Gastroesophageal sphincter (tissue), 4 donors: ENCODE results near the gene SPEM3. TPM values are rescaled to one million over a fixed set of nuclear protein-coding genes. Genes with fewer than 3 reads are reported as not detected.

Experiments
- ATAC-seq: fragments of 150-250 bp; one replicate; pipeline ENCODE4 v1.9.1; 2016; ENCODE audit warnings: mild to moderate bottlenecking, moderate library complexity
- H3K27ac ChIP-seq, 4 donors: fragments of 200-600 bp; sonication (generic) in 3 of 4; 1 replicate in 3 of 4; 2 replicates in 1 of 4; pipeline ENCODE4 v1.5.1; 2016 to 2019
- H3K27me3 ChIP-seq: fragments of 200-600 bp; sonication (generic); one replicate; pipeline ENCODE4 v1.5.1; 2019
- H3K36me3 ChIP-seq, 2 donors: fragments of 200-600 bp; sonication (generic); one replicate each; pipeline ENCODE4 v1.5.1; 2019; ENCODE audit warnings: control low read depth in 1 of 2
- H3K4me1 ChIP-seq, 3 donors: fragments of 200-600 bp; sonication (generic); 1 replicate in 2 of 3; 2 replicates in 1 of 3; pipeline ENCODE4 v1.5.1; 2016 to 2019; ENCODE audit warnings: control low read depth in 2 of 3
- H3K4me3 ChIP-seq, 2 donors: fragments of 200-600 bp; sonication (generic); one replicate each; pipeline ENCODE4 v1.5.1; 2019; ENCODE audit warnings: mild to moderate bottlenecking in 1 of 2, moderate library complexity in 1 of 2
- H3K9me3 ChIP-seq, 3 donors: fragments of 200-600 bp; sonication (generic); one replicate each; pipeline ENCODE4 v1.5.1; 2017 to 2019; ENCODE audit warnings: control low read depth in 2 of 3
- EP300 ChIP-seq: sonication (generic); formaldehyde crosslinking; IDR thresholded peaks from one replicate; pipeline ENCODE4 v1.6.1; 2017; ENCODE audit warnings: antibody characterized with exemption, mild to moderate bottlenecking
- POLR2A ChIP-seq, 2 donors: fragments of 450-650 bp; IDR thresholded peaks; one replicate each; pipeline ENCODE4 v1.6.1; 2017; ENCODE audit warnings: antibody characterized with exemption in 2 of 2, mild to moderate bottlenecking in 2 of 2, moderate library complexity in 1 of 2
- POLR2AphosphoS5 ChIP-seq: sonication (generic); formaldehyde crosslinking; IDR thresholded peaks from one replicate; pipeline ENCODE4 v1.6.1; 2017; ENCODE audit warnings: antibody characterized with exemption
- WGBS, 2 donors: methylation state at CpG; one replicate each; pipeline ENCODE4 v1.1.5; 2018; ENCODE audit warnings: low coverage in 1 of 2; 5-methylcytosine and 5-hydroxymethylcytosine counted together
- total RNA-seq, 4 donors: library from RNA; depleted of rRNA; stranded (reverse); fragments of >200 nt; gene quantifications; one replicate each; pipeline ENCODE4 v1.1.0, GENCODE V29; 2016
- TF ChIP-seq, protein P1 (sequence below), 4 experiments: fragments of 200-600 bp in 2 of 4; fragments of 450-650 bp in 2 of 4; sonication (generic) in 1 of 4; IDR thresholded peaks; one replicate each; pipeline ENCODE4 v1.5.1; 2017 to 2019; ENCODE audit warnings: antibody characterized with exemption in 4 of 4, mild to moderate bottlenecking in 2 of 4, moderate library complexity in 2 of 4

Gene SPEM3
- total RNA-seq, 4 donors from 2014 or later, result 0.08 TPM; not detected in 3

DNA sequence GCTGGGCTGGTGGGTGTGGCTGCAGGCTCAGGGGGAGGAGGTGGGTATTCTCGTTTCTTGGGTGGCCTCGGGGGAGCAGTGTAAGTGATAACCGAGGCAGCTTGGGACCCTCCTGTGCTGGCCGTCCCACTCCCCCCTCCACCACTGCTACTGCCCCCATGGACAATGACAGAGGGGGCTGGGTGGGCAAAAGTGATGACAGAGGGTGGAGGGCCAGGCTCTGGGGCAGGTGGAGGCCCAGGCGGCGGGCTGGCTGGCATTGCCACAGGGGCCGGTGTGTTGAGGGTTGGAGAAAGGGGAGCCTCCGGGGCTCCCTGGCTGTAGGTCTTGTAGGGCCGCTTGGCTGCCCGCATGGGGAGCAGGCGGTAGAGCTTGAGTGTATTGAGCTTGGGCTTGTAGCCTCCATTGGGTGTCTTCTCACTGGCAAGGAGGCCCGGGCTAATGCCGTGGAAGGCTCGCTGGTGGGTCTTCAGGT is 34.8 kb downstream of the SPEM3 start:
- H3K4me3 ChIP-seq, result no peak overlapping the region
- H3K36me3 ChIP-seq, result peaks cover 0 to 55% of the 10 kb centered on the region in 2 donors
- H3K27me3 ChIP-seq, result no peaks in the 10 kb centered on the region
- peak overlapping the region in 1 of 4 donors; percentile 8 for H3K27ac ChIP-seq
- H3K9me3 ChIP-seq, result no peaks in the 10 kb centered on the region
- ATAC-seq, result no peak
- 80 to 95% methylated on average over 4 to 7 of the region's 14 CpGs for WGBS, 2 donors
- H3K4me1 ChIP-seq, result peaks cover 2 to 37% (median 17%) of the 10 kb centered on the region in 3 donors
- TF ChIP-seq POLR2A (IDR thresholded peaks at IDR 0.05) (no peak), EP300 (no peak), POLR2AphosphoS5 (no peak)
- TF ChIP-seq, protein P1, sequence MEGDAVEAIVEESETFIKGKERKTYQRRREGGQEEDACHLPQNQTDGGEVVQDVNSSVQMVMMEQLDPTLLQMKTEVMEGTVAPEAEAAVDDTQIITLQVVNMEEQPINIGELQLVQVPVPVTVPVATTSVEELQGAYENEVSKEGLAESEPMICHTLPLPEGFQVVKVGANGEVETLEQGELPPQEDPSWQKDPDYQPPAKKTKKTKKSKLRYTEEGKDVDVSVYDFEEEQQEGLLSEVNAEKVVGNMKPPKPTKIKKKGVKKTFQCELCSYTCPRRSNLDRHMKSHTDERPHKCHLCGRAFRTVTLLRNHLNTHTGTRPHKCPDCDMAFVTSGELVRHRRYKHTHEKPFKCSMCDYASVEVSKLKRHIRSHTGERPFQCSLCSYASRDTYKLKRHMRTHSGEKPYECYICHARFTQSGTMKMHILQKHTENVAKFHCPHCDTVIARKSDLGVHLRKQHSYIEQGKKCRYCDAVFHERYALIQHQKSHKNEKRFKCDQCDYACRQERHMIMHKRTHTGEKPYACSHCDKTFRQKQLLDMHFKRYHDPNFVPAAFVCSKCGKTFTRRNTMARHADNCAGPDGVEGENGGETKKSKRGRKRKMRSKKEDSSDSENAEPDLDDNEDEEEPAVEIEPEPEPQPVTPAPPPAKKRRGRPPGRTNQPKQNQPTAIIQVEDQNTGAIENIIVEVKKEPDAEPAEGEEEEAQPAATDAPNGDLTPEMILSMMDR (IDR thresholded peaks at IDR 0.05), result no peak

DNA sequence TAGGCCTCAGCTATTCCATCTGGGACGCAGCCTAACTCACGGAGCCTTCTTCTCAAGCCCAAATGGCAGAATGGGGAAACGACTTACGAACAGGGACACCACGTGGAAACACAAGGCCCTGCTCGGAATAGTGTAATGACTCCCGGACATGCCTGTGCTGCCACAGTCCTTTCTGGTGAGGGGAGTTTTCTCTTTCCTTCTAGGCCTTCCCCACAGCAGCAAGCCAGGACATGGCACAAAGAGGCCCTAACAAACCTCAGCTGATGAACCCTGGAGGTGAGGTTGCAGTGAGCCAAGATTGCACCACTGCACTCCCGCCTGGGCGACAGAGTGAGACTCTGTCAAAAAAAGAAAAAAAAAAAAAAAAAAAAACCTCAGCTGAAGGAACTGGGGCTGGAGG is 35.4 kb downstream of the SPEM3 start:
- peaks cover 0 to 55% of the 10 kb centered on the region in 2 donors for H3K36me3 ChIP-seq
- no peaks in the 10 kb centered on the region for H3K9me3 ChIP-seq
- no peak for TF ChIP-seq POLR2AphosphoS5
- TF ChIP-seq POLR2A (IDR thresholded peaks at IDR 0.05), result no peak
- TF ChIP-seq, protein P1 (IDR thresholded peaks at IDR 0.05), result no peak
- TF ChIP-seq EP300, result no peak
- no peak overlapping the region for H3K27ac ChIP-seq
- H3K27me3 ChIP-seq, result no peaks in the 10 kb centered on the region
- no peak overlapping the region for H3K4me3 ChIP-seq
- no peak for ATAC-seq
- peaks cover 2 to 44% (median 17%) of the 10 kb centered on the region in 3 donors for H3K4me1 ChIP-seq
- WGBS, 2 donors, result no CpG with 5 or more reads among the region's 9 CpGs

DNA sequence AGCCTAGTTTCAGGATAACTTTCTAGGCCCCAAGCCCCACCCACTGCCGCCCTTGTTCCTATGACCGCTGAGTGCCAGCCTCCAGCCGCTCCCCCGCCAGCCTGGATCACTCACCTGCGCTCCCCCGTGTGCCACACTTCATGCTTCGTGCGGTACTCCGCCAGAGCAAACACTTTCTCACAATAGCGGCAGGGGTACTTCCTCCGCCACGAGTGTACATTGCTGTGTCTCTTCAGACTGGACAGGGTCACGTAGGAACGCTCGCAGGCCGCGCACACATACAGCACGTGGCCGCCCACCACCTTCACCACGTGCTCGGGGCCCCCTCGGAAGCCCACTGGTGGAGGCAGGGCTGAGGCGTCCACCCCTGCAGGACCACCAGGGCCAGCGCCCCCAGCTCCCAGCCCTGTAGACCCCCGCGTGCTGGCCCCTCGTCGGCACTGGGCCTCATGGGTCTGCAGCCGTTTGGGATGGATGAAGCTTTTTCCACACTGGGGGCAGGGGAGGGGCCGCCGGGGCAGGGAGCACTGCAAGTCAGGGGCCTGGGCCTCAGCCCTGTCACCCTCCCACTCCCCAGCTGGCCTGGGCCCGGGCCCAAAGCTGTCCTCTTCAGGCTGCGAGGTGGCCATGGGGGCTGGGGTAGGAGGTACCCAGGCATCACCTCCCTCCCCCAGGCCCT is 37.1 kb downstream of the SPEM3 start:
- H3K4me3 ChIP-seq, result no peak overlapping the region
- TF ChIP-seq POLR2A (IDR thresholded peaks at IDR 0.05) (no peak), POLR2AphosphoS5 (no peak), EP300 (no peak)
- TF ChIP-seq, protein P1 (IDR thresholded peaks at IDR 0.05), result no peak
- peaks cover 2 to 54% (median 17%) of the 10 kb centered on the region in 3 donors for H3K4me1 ChIP-seq
- WGBS, 2 donors, result 92% methylated on average over 19 of the region's 33 CpGs; no CpG with 5 or more reads in 1 of the 2 donors
- peak overlapping the region in 3 of 4 donors; percentile 70 to 74 (median 71) for H3K27ac ChIP-seq
- no peak for ATAC-seq
- no peaks in the 10 kb centered on the region for H3K27me3 ChIP-seq
- H3K36me3 ChIP-seq, result peaks cover 0 to 55% of the 10 kb centered on the region in 2 donors
- H3K9me3 ChIP-seq, result no peaks in the 10 kb centered on the region

DNA sequence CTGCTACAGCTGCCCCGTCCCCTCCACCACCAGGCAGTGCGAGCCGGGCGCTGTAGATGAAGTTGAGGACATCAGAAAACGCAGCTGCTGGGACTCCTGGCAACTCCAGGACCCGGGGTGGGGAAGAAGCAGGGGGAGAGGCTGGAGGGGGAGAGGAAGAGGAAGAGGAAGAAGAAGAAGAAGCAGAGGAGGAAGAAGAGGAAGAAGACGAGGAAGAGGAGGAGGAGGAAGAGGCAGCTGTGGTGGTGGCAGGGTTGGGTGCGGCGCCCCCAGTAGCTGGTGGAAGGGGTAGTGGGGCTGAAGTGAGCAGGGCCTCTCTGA is 37.6 kb downstream of the SPEM3 start:
- Histone ChIP-seq H3K9me3 (no peaks in the 10 kb centered on the region), H3K27ac (peak overlapping the region; percentile 7 to 74 (median 70)), H3K36me3 (peaks cover 0 to 55% of the 10 kb centered on the region in 2 donors), H3K4me1 (peaks cover 2 to 60% (median 17%) of the 10 kb centered on the region in 3 donors), H3K27me3 (no peaks in the 10 kb centered on the region), H3K4me3 (no peak overlapping the region)
- ATAC-seq, result no peak
- no peak for TF ChIP-seq EP300
- 40 to 46% methylated on average over 1 to 2 of the region's 9 CpGs for WGBS, 2 donors

DNA sequence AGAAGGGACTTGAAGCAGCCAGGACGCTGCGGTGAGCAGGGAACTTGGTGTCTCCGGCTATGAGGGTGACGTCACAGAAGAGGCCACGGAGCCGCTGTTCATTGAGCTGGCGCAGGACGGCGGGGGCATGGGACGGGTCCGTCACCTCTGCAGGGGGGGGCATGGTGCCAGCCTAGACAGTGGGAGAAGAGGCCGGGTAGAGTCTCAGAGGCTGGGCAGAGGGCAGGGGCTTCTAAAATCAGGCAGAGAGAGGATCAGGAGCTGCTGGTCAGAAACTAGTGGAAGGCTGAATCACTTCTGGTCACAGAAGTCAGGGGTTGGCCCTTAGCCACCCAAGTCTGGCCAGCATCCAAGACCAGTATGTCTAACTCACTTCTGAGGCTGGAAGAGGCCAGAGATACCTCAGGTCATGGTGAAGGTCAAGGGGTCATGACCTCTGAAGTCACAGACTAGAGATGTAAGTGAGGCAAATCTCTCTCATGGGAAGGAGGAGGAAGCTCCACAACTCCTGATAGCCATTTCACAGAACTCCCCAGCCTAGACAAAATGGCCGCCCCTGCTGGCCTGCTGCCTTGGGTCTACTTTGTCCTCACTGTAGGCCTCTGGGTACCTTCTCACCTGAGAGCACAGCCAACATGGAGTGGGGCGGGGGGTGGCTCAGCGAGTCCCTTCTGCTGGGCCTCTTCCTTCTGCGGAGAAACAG is 38.1 kb downstream of the SPEM3 start:
- no peaks in the 10 kb centered on the region for H3K27me3 ChIP-seq
- TF ChIP-seq POLR2AphosphoS5 (peak; percentile 58), EP300 (no peak), POLR2A (IDR thresholded peaks at IDR 0.05) (no peak)
- TF ChIP-seq, protein P1 (IDR thresholded peaks at IDR 0.05), result no peak
- no peaks in the 10 kb centered on the region for H3K9me3 ChIP-seq
- peaks cover 0 to 50% of the 10 kb centered on the region in 2 donors for H3K36me3 ChIP-seq
- peak overlapping the region; percentile 7 to 74 (median 70) for H3K27ac ChIP-seq
- H3K4me3 ChIP-seq, result no peak overlapping the region
- 24% methylated on average over 3 of the region's 16 CpGs; no CpG with 5 or more reads in 1 of the 2 donors for WGBS, 2 donors
- peak; percentile 63 for ATAC-seq
- H3K4me1 ChIP-seq, result peaks cover 2 to 65% (median 17%) of the 10 kb centered on the region in 3 donors
